HG03060 (cell line): Measurements from ENCODE around the gene NFIC.
"Not testable (repeated sequence)": the region's sequence is repeated elsewhere in the genome, so short reads cannot be mapped to it uniquely, and the experiment has no call there.

ENCODE experiments used
- ATAC-seq: cut with Tn5 transposase; IDR thresholded peaks from one replicate; pipeline ENCODE4 v1.9.1; 2021; ENCODE audit warnings: low read depth, moderate number of reproducible peaks; ENCODE audit not compliant: unreplicated experiment

Gene NFIC

GRCh38 chr19:3505598-3506383 lies 139.4 kb downstream of the NFIC start, which contains the start of gene FZR1:
Gene FZR1 (plus strand): TSS chr19:3506311. CDS start chr19:3522990, 16,679 bp downstream.
- peak; percentile 72 for ATAC-seq

GRCh38 chr19:3506384-3507340 lies 140.3 kb downstream of the NFIC start:
- ATAC-seq = peak; percentile 6

- ATAC-seq = no peak
Measured at GRCh38 chr19:3507371-3508120, 141.2 kb downstream of the NFIC start.

- not testable (repeated sequence) for ATAC-seq
Measured at GRCh38 chr19:3508121-3508661, 141.8 kb downstream of the NFIC start.

GRCh38 chr19:3508771-3509535 lies 142.6 kb downstream of the NFIC start:
- no peak for ATAC-seq

DNA sequence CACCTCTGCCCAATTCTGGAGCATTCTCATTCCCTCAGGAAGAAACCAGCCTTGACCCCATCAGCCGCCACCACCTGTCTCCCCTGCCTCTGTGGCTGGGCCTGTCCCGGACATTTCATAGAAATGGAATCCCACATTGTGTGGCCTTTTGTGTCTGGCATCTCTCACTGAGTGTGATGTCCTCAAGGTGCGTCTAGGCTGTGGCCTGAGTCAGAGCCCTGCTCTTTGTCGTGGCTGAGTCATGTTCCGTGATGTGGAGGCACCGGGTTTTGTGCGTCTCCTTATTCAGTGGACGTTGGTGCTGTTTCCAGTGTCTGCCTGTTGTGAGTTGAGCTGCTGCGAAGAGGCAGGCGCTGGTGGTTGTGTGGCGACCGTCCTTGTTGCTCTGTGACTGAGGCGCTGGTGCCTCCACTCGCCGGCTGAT lies 143.2 kb downstream of the NFIC start:
- ATAC-seq = no peak

DNA sequence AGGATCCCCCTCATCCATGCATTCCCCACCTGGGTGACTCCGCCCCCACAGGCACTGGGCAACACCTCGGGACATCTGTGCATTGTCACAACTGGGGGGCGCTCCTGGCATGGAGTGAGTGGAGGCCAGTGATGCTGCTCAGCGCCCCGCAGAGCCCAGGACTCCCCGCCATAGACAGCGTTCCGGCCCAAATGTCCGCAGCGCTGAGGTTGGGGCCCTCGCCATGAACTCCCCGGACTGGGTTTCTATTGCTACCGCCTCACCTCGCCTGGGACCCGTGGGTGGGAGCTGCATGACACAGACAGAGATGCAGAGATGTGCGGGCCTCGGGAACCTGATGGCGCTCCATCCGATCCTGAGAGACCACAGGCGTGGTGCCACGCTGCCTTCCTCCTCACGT lies 144.3 kb downstream of the NFIC start:
- no peak for ATAC-seq

DNA sequence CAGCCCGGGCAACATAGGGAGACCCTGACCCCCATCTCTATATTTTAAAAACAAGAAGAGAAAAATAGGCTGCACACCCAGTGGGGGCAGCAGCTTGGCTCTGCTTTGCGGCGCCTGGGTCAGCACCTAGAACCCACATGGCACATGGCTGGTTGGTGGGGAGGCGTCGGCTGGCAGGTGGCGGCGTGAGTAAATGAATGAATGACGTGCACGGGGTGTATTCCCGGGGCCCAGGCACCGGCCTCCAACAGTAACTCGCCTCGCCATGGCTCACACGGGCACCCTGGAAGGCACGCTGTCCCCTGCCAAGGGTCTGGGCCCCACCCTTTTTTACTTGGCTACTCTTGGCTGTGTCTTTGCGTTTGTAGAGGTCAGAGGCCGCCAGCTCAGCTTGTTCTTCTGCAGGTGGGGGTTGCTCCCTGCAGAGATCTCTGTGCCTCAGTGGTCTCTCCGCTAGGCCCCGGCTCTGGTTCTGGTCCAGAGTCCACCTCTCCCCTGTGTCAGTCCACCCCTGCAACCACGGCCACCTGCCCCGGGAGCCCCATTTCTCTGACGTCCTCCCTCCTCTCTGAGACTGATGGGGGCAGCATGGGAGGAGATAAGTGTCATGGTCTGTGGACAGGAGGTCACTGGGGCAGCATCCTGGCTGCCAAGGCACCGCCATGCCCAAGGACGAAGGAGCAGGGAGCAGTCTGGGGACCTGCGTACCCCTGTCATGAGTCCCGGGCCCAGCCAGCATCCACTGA lies 145.3 kb downstream of the NFIC start:
- ATAC-seq = no peak

- no peak for ATAC-seq
Measured at GRCh38 chr19:3512562-3513228, 146.3 kb downstream of the NFIC start.

GRCh38 chr19:3513229-3514140 lies 147.1 kb downstream of the NFIC start:
- ATAC-seq = no peak

- no peak for ATAC-seq
Measured at GRCh38 chr19:3514930-3515329, 148.5 kb downstream of the NFIC start.

- no peak for ATAC-seq
Measured at GRCh38 chr19:3515891-3516422, 149.6 kb downstream of the NFIC start.

DNA sequence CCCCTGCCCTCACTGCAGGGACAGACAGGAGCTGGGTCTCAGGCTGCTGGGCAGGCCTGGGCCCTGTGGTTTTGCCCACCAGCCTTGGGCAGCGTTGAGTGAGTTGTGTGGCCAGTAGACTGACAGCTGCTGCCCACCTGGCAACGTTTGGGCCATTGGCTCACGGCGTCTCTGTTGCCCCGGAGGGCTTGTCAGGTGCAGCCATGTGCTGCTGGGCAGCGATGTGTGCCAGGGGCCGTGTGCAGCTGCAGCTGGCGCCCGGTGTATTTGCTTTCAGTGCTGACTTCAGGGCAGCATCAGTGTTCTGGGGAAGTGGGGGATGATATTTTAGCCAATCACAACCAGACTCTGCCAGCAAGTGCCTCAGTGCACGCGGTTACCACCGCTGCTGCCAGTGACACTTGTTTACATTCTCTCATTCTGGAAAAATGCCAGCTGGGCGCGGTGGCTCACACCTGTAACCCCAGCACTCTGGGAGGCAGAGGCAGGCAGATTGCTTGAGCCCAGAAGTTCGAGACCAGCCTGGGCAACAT lies 150.4 kb downstream of the NFIC start:
- no peak for ATAC-seq

DNA sequence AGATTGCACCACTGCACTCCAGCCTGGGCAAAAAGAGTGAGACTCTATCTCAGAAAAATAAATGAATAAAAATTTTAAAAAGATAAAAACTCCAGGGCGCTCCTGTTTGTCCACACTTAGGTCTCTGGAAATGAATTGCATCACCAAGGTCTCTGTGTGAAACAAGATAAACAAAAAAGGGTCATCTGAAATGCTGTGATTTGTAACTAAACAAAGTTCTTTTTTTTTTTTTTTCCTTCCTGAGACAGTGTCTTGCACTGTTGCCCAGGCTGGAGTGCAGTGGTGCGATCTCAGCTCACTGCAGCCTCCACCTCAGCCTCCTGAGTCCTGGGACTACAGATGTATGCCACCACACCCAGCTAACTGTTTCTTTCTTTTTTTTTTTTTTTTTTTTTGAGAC lies 151.3 kb downstream of the NFIC start:
- no peak for ATAC-seq

DNA sequence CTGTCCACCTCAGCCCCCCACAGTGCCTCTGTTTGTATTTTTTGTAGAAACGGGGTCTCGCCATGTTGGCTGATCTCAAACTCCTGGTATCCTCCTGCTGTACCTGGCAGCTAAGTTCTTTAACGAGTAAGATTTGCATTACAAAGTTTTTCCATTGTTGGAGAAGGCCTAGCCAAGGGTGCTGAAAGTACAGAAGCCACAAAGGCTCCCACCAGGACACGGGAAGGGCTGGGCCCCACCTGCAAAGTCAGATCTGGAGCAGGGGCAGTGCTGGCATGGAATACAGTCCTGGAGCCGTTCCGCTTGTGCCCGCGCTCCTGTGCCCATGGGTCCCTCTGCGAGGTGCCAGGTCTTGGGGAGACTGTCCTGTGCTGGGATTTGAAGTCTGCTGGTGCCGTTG lies 151.9 kb downstream of the NFIC start:
- no peak for ATAC-seq

- no peak for ATAC-seq
Measured at GRCh38 chr19:3518659-3519058, 152.3 kb downstream of the NFIC start.
